Adrenal gland (tissue), 12 donors: ENCODE data around the gene ATP12A. TPM values are rescaled to one million over a fixed set of nuclear protein-coding genes. Genes with fewer than 3 reads are reported as not detected.
A peak's percentile ranks its signal among the peaks of the same experiment; 100 is the strongest.

Experiments used
- DNase-seq, 7 donors: peaks; one replicate each; pipeline ENCODE4 v3.0.0-alpha.2; 2019 to 2020
- H3K27ac ChIP-seq, 5 donors: fragments of 200-600 bp; sonication (generic) in 4 of 5; 1 replicate in 3 of 5; 2 replicates in 2 of 5; pipeline versions ENCODE4 v1.5.1 to v1.8.0; 2016 to 2020; ENCODE audit warnings: mild to moderate bottlenecking in 1 of 5
- H3K27me3 ChIP-seq: fragments of 200-600 bp; 2 replicates; pipeline ENCODE4 v1.8.0; 2021
- H3K36me3 ChIP-seq, 2 donors: fragments of 200-600 bp; replicated peaks in 1 of 2; 1 replicate in 1 of 2; 2 replicates in 1 of 2; pipeline versions ENCODE4 v1.5.1 to v1.8.0; 2018 to 2022
- H3K4me1 ChIP-seq, 2 donors: fragments of 200-600 bp; replicated peaks in 1 of 2; 1 replicate in 1 of 2; 2 replicates in 1 of 2; pipeline versions ENCODE4 v1.5.1 to v1.8.0; 2018 to 2021
- H3K4me3 ChIP-seq, 4 donors: fragments of 200-600 bp; sonication (generic) in 3 of 4; one replicate each; pipeline ENCODE4 v1.5.1; 2016 to 2018
- H3K9me3 ChIP-seq, 3 donors: fragments of 200-600 bp; sonication (generic) in 1 of 3; replicated peaks in 1 of 3; 1 replicate in 2 of 3; 2 replicates in 1 of 3; pipeline versions ENCODE4 v1.5.1 to v1.8.0; 2016 to 2021
- POLR2A ChIP-seq, 2 donors: fragments of 450-650 bp; IDR thresholded peaks; one replicate each; pipeline ENCODE4 v1.6.1; 2017; ENCODE audit warnings: antibody characterized with exemption in 2 of 2, mild to moderate bottlenecking in 2 of 2, moderate library complexity in 1 of 2
- WGBS, 4 donors: extraction: QIAGEN DNeasy Blood & Tissue Kit in 2 of 4; methylation state at CpG; one replicate each; pipeline versions ENCODE4 v1.1.5 to v1.1.7; 2013 to 2017; 5-methylcytosine and 5-hydroxymethylcytosine counted together
- intact Hi-C, 2 donors: fragments of 100-400 bp; cut with DNase I; formaldehyde crosslinking; loops; one replicate each; pipeline versions ENCODE4 v1.14.1 to v1.15.0; 2022 to 2023
- polyA plus RNA-seq, 3 donors: library from polyadenylated mRNA; stranded (reverse); fragments of 200-250 nt in 2 of 3; fragments of 350-450 nt in 1 of 3; fragmentation: Illumina TruSeq in 1 of 3; extraction: RNeasy Lipid Tissue Mini Kit (QIAGEN cat#74804) in 1 of 3; gene quantifications; one replicate each; pipeline ENCODE4 v1.2.3, GENCODE V29; 2013 to 2014
- total RNA-seq, 9 donors: library from RNA; depleted of rRNA in 4 of 9; stranded (reverse); fragments of >200 nt in 4 of 9; fragments of 120-200 nt in 1 of 9; fragmentation: NEBNext Ultra II Directional in 1 of 9; extraction: Animal tissue kit (Norgen Biotek cat#: 25700) in 1 of 9; gene quantifications; one replicate each; pipeline versions ENCODE4 v1.1.0 to v1.2.4, GENCODE V29; 2013 to 2023
- TF ChIP-seq, protein P1 (sequence below), 6 experiments: fragments of 450-650 bp in 4 of 6; fragments of 200-600 bp in 2 of 6; sonication (generic) in 1 of 6; IDR thresholded peaks; 1 replicate in 5 of 6; 2 replicates in 1 of 6; pipeline versions ENCODE4 v1.5.1 to v1.8.0; 2016 to 2021; ENCODE audit warnings: antibody characterized with exemption in 6 of 6, mild to moderate bottlenecking in 2 of 6, moderate library complexity in 1 of 6
- donor health status: healthy with polysubstance abuse.
- donor health status: Bipolar disorder and iron deficiency.
- donor health status: DM: yes; HTN: yes; CAD: no.
- donor health status: DM: no; HTN: no; CAD: no.
- donor health status: DM: no; HTN: no; CAD: no.
- donor health status: DM: yes; HTN: yes; CAD: no.

The ATP12A gene
- total and polyA plus RNA-seq, 12 donors: 0.04 to 0.06 TPM; not detected in 10

DNA sequence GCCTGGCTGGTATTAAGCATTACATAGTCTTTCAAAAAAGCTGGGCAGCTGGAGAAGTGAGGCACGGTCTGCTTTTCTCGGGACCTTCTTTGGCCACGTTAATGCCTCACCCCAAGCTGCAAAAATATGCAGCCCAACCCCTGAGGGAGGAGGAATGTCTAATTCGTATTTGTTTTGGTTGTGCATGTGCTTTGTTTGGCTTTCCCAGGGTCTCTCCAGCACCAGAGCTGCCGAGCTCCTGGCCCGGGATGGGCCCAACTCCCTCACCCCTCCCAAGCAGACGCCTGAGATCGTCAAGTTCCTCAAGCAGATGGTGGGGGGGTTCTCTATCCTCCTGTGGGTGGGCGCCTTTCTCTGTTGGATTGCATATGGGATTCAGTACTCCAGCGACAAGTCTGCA lies 7.9 kb downstream of the ATP12A start:
- no peak overlapping the region for H3K27ac ChIP-seq
- H3K27me3 ChIP-seq: peaks cover 6% of the 10 kb centered on the region
- H3K9me3 ChIP-seq: no peaks in the 10 kb centered on the region
- no peaks in the 10 kb centered on the region for H3K36me3 ChIP-seq
- WGBS, 4 donors: 36 to 65% (median 44%) methylated on average over 6 to 10 of the region's 10 CpGs
- no peak overlapping the region for H3K4me3 ChIP-seq
- no peak for TF ChIP-seq POLR2A (IDR thresholded peaks at IDR 0.05)
- TF ChIP-seq, protein P1, sequence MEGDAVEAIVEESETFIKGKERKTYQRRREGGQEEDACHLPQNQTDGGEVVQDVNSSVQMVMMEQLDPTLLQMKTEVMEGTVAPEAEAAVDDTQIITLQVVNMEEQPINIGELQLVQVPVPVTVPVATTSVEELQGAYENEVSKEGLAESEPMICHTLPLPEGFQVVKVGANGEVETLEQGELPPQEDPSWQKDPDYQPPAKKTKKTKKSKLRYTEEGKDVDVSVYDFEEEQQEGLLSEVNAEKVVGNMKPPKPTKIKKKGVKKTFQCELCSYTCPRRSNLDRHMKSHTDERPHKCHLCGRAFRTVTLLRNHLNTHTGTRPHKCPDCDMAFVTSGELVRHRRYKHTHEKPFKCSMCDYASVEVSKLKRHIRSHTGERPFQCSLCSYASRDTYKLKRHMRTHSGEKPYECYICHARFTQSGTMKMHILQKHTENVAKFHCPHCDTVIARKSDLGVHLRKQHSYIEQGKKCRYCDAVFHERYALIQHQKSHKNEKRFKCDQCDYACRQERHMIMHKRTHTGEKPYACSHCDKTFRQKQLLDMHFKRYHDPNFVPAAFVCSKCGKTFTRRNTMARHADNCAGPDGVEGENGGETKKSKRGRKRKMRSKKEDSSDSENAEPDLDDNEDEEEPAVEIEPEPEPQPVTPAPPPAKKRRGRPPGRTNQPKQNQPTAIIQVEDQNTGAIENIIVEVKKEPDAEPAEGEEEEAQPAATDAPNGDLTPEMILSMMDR (IDR thresholded peaks at IDR 0.05): no peak
- no peak for DNase-seq
- no peaks in the 10 kb centered on the region for H3K4me1 ChIP-seq
- intact Hi-C loops: no loop called here

DNA sequence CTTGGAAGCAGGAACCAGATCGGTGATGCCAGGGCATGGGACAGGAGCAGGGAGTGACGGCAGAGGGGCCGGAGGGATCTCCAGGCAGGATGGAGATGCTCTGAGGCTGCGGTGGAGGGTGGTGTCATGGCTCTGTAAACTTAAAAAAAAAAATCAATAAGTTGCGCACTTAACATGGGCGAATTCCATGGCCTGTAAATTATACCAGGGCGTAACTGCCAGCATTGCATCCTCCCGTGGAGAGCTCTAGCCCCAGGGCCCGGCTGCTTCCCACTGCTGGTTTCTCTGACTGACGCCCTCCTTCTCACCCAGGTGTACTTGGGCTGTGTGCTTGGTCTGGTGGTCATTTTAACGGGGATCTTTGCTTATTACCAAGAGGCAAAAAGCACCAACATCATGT lies 8.7 kb downstream of the ATP12A start:
- no peak overlapping the region for H3K27ac ChIP-seq
- H3K27me3 ChIP-seq: peaks cover 6% of the 10 kb centered on the region
- no peak overlapping the region for H3K4me3 ChIP-seq
- WGBS, 4 donors: 66 to 75% (median 72%) methylated on average over 11 of the region's 11 CpGs
- no peak for TF ChIP-seq POLR2A (IDR thresholded peaks at IDR 0.05)
- H3K4me1 ChIP-seq: no peaks in the 10 kb centered on the region
- intact Hi-C loops: no loop called here
- no peaks in the 10 kb centered on the region for H3K36me3 ChIP-seq
- no peak for DNase-seq
- no peaks in the 10 kb centered on the region for H3K9me3 ChIP-seq

DNA sequence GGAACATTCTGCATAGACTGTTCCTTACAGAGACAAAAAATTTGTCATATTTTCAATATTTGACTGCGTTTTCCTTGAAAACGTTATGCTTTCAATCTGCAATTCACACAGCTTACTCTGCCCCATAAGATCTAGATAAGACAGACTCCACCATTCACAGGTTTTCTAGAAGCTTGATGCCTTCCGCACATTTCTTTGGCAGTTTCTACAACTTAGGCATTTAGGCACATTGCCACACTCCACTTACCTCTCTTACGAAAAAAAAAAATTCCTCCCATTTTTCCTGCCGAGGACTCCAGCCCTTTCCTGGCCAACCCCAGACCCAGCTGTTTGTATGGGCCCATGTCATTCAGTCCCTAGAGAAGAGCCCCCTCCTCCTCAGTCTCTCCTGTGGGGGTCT lies 11.2 kb downstream of the ATP12A start:
- no peaks in the 10 kb centered on the region for H3K9me3 ChIP-seq
- TF ChIP-seq, protein P1 (IDR thresholded peaks at IDR 0.05): no peak
- TF ChIP-seq POLR2A (IDR thresholded peaks at IDR 0.05): no peak
- DNase-seq: no peak
- peaks cover 6% of the 10 kb centered on the region for H3K27me3 ChIP-seq
- intact Hi-C loops: loop anchor here in 1 of 2 donors (5.0 kb wide), 1 partner anchor 36 kb away; no protein-coding TSS in a partner anchor
- no peaks in the 10 kb centered on the region for H3K36me3 ChIP-seq
- WGBS, 4 donors: 61 to 81% (median 62%) methylated on average over 5 of the region's 5 CpGs
- no peak overlapping the region for H3K27ac ChIP-seq
- H3K4me3 ChIP-seq: no peak overlapping the region
- H3K4me1 ChIP-seq: no peaks in the 10 kb centered on the region

DNA sequence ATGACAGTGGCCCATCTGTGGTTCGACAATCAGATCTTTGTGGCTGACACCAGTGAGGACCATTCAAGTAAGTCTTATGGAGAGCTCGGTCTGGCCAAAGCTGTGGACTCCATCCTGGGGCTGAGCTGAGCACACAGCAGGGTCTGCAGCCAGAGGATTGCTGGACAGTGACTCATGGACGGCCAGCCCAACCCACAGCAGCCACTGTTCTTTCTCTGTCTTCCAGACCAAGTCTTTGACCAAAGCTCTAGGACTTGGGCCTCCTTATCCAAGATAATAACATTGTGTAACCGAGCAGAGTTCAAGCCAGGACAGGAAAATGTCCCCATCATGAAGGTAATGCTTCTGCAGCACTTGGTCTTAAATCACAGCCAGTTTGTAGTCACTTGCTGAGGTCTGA lies 12.4 kb downstream of the ATP12A start:
- H3K4me3 ChIP-seq: no peak overlapping the region
- WGBS, 4 donors: 5 to 51% (median 32%) methylated on average over 2 to 4 of the region's 4 CpGs
- H3K4me1 ChIP-seq: no peaks in the 10 kb centered on the region
- intact Hi-C loops: loop anchor here in 1 of 2 donors (5.0 kb wide), 1 partner anchor 35 kb away; no protein-coding TSS in a partner anchor
- no peaks in the 10 kb centered on the region for H3K36me3 ChIP-seq
- peaks cover 6% of the 10 kb centered on the region for H3K27me3 ChIP-seq
- no peak for TF ChIP-seq POLR2A (IDR thresholded peaks at IDR 0.05)
- TF ChIP-seq, protein P1 (IDR thresholded peaks at IDR 0.05): no peak
- no peak for DNase-seq
- H3K9me3 ChIP-seq: no peaks in the 10 kb centered on the region
- no peak overlapping the region for H3K27ac ChIP-seq

DNA sequence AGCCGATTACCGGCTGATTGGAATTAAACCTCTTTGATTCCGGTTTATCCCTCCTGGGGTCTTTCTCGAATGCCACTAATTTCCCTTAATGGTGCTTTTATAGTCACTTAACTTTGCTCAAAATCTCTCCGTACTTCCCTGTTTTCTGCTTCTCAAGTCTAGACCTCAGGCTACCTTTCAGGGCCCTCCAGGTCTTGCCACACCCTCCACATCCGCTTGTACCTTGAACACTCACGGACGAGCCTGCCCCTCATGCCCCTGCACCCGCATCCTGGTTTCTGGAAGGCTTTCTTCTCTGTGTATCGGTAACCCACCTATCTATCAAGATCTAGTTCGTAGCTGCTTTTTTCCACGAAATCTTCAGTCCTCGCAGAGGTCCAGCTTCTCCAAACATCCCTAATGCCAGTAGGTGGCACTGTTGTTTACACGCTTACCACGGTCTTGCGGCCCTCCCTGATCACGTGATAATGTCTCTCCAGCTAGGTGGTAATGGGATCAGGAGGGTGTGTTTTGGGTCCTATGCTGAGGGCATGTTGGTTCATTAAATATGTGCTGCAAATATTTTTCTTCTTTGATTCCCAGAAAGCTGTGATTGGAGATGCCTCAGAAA lies 13.8 kb downstream of the ATP12A start:
- 24 to 32% (median 27%) methylated on average over 17 of the region's 17 CpGs for WGBS, 4 donors
- H3K4me1 ChIP-seq: no peaks in the 10 kb centered on the region
- TF ChIP-seq, protein P1 (IDR thresholded peaks at IDR 0.05): peak; percentile 53 to 66 (median 60)
- no peak for TF ChIP-seq POLR2A (IDR thresholded peaks at IDR 0.05)
- H3K27me3 ChIP-seq: peaks cover 6% of the 10 kb centered on the region
- H3K4me3 ChIP-seq: no peak overlapping the region
- H3K36me3 ChIP-seq: no peaks in the 10 kb centered on the region
- H3K27ac ChIP-seq: no peak overlapping the region
- peak; percentile 28 to 71 (median 55) for DNase-seq
- no peaks in the 10 kb centered on the region for H3K9me3 ChIP-seq
- intact Hi-C loops: loop anchor here in 1 of 2 donors (5.0 kb wide), 1 partner anchor 33 kb away; no protein-coding TSS in a partner anchor
